HL-60 (cell line): ENCODE data around the gene OTOP3.

Experiments
- POLR2AphosphoS5 ChIP-seq: IDR thresholded peaks from 2 replicates; pipeline ENCODE4 v1.6.1; 2012; ENCODE audit warnings: low read depth
- REST ChIP-seq: IDR thresholded peaks from 2 replicates; pipeline ENCODE4 v1.6.1; 2012; ENCODE audit warnings: low read depth; ENCODE audit not compliant: insufficient replicate concordance
- TF ChIP-seq, protein P1 (sequence below): IDR thresholded peaks from one replicate; pipeline ENCODE4 v1.5.1; 2011; ENCODE audit warnings: low read length, control low read depth, inconsistent platforms; ENCODE audit not compliant: insufficient read depth

DNA sequence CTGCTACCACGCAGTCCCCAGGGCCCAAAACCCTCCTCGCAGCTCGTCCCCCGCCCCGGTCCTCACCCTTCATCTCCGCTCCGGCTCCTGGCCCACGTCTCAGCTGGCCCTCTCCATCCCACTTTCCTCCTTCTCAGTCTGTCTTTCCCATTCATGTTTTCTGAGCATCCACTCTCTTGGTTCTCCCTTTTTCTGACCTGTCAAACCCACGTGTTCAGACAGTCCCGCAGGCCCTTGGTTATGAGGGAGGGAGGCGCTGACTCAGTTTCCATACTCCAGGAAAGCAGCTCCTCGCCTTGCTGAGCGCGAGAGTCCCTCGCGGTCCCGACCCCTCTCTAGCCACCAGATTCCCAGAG is 37.3 kb downstream of the OTOP3 start:
- TF ChIP-seq, protein P1, sequence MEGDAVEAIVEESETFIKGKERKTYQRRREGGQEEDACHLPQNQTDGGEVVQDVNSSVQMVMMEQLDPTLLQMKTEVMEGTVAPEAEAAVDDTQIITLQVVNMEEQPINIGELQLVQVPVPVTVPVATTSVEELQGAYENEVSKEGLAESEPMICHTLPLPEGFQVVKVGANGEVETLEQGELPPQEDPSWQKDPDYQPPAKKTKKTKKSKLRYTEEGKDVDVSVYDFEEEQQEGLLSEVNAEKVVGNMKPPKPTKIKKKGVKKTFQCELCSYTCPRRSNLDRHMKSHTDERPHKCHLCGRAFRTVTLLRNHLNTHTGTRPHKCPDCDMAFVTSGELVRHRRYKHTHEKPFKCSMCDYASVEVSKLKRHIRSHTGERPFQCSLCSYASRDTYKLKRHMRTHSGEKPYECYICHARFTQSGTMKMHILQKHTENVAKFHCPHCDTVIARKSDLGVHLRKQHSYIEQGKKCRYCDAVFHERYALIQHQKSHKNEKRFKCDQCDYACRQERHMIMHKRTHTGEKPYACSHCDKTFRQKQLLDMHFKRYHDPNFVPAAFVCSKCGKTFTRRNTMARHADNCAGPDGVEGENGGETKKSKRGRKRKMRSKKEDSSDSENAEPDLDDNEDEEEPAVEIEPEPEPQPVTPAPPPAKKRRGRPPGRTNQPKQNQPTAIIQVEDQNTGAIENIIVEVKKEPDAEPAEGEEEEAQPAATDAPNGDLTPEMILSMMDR = no peak
- TF ChIP-seq POLR2AphosphoS5 (no peak), REST (no peak)
